OCI-LY7 (cell line): ENCODE data around the gene SMYD3. TPM values are rescaled to one million over a fixed set of nuclear protein-coding genes. Genes with fewer than 3 reads are reported as not detected.
"Not testable (repeated sequence)": the region's sequence is repeated elsewhere in the genome, so short reads cannot be mapped to it uniquely, and the experiment has no call there.

Experiments
- BruUV-seq: library from RNA; stranded (reverse); fragments of 400-500 nt; replicated peaks from 2 replicates; lab custom pipeline; 2021; lab: Mats Ljungman, UMichigan
- CTCF ChIA-PET: fragments of 300-600 bp; sonication (Branson Sonifier 250); formaldehyde crosslinking; loops from one replicate; lab custom pipeline; 2022; ENCODE audit warnings: antibody characterized with exemption; ENCODE audit not compliant: unreplicated experiment; lab: Charles Lee
- POLR2A ChIA-PET: fragments of 300-600 bp; sonication (Branson Sonifier 250); formaldehyde crosslinking; loops from one replicate; lab custom pipeline; 2022; ENCODE audit warnings: antibody characterized with exemption; lab: Charles Lee
- DNase-seq: peaks from one replicate; pipeline ENCODE4 v3.0.0-alpha.2; 2015; ENCODE audit warnings: low spot score
- H2AFZ ChIP-seq: fragments of 200-600 bp; sonication (generic), shearing (Covaris generic); 2 replicates; pipeline ENCODE4 v1.6.1; 2014; ENCODE audit warnings: mild to moderate bottlenecking, antibody characterized with exemption, low read length, moderate library complexity
- H3K27ac ChIP-seq: fragments of 200-600 bp; sonication (generic); 2 replicates; pipeline ENCODE4 v1.5.1; 2014; ENCODE audit warnings: mixed run types, low read depth, mild to moderate bottlenecking, moderate library complexity, low read length, inconsistent platforms; ENCODE audit not compliant: poor library complexity, severe bottlenecking
- H3K36me3 ChIP-seq: fragments of 200-600 bp; sonication (generic); 2 replicates; pipeline ENCODE4 v1.6.1; 2014; ENCODE audit warnings: mild to moderate bottlenecking, antibody characterized with exemption, low read length, moderate library complexity, mixed read lengths; ENCODE audit not compliant: insufficient read depth
- H3K4me1 ChIP-seq: fragments of 200-600 bp; sonication (generic); 2 replicates; pipeline ENCODE4 v1.5.1; 2014; ENCODE audit warnings: mild to moderate bottlenecking, low read length; ENCODE audit not compliant: insufficient read depth, poor library complexity, severe bottlenecking
- H3K4me2 ChIP-seq: fragments of 200-600 bp; sonication (generic); 2 replicates; pipeline ENCODE4 v1.6.1; 2014; ENCODE audit warnings: mild to moderate bottlenecking, low read length
- H3K4me3 ChIP-seq: fragments of 200-600 bp; sonication (generic); 2 replicates; pipeline ENCODE4 v1.5.1; 2014; ENCODE audit warnings: mild to moderate bottlenecking, low read depth, low read length; ENCODE audit not compliant: poor library complexity, severe bottlenecking
- H3K79me2 ChIP-seq: fragments of 200-600 bp; sonication (generic); 2 replicates; pipeline ENCODE4 v1.6.1; 2016; ENCODE audit warnings: low read depth, mild to moderate bottlenecking, low read length, moderate library complexity, mixed read lengths; ENCODE audit not compliant: insufficient read depth
- H3K9me2 ChIP-seq: fragments of 200-600 bp; sonication (generic); 2 replicates; pipeline ENCODE4 v1.6.1; 2016; ENCODE audit warnings: mild to moderate bottlenecking, low read length, mixed read lengths; ENCODE audit not compliant: insufficient read depth
- H3K9me3 ChIP-seq: fragments of 200-600 bp; sonication (generic); 2 replicates; pipeline ENCODE4 v1.6.1; 2014; ENCODE audit warnings: mild to moderate bottlenecking, mixed run types, low read length, mixed read lengths
- H4K20me1 ChIP-seq: fragments of 200-600 bp; sonication (generic); 2 replicates; pipeline ENCODE4 v1.6.1; 2014; ENCODE audit warnings: mild to moderate bottlenecking, antibody characterized with exemption, low read length, moderate library complexity, mixed read lengths; ENCODE audit not compliant: insufficient read depth
- CTCF ChIP-seq: fragments of 200-600 bp; sonication (generic); conservative IDR thresholded peaks from 2 replicates; pipeline ENCODE4 v1.5.1; 2014; ENCODE audit warnings: mild to moderate bottlenecking, antibody characterized with exemption, low read length, moderate library complexity, mixed read lengths
- EZH2phosphoT487 ChIP-seq: fragments of 200-600 bp; sonication (generic); IDR thresholded peaks from 2 replicates; pipeline ENCODE4 v1.6.1; 2018; ENCODE audit warnings: low read depth, borderline replicate concordance, mild to moderate bottlenecking, mixed run types, antibody characterized with exemption, low read length, moderate library complexity, mixed read lengths
- intact Hi-C: fragments of 100-400 bp; cut with micrococcal nuclease; formaldehyde crosslinking; loops from one replicate; pipeline ENCODE4 v1.10.0; 2022; ENCODE audit not compliant: unreplicated experiment
- total RNA-seq, 2 experiments: library from RNA; depleted of rRNA in 1 of 2; stranded (reverse); fragments of >200 nt in 1 of 2; shearing (Covaris generic) in 1 of 2; gene quantifications; 2 replicates each; pipeline ENCODE4 v1.2.3, GENCODE V29; 2014 to 2022

Gene SMYD3
- total RNA-seq, 2 experiments from 2014 or later = 28.9 to 34.5 TPM

GRCh38 chr1:246332078-246332477 is 175.0 kb downstream of the SMYD3 start:
- H3K4me2 ChIP-seq = no peak overlapping the region
- H2AFZ ChIP-seq = no peak overlapping the region
- no TSS peak for BruUV-seq
- CTCF ChIA-PET = no interaction called here
- POLR2A ChIA-PET = interaction anchor here (1.2 kb wide), 1 partner anchor 8 kb away, joined by 3 read pairs; no protein-coding TSS in a partner anchor
- H3K9me2 ChIP-seq = no peaks in the 10 kb centered on the region; the same call in 1 of the 2 replicates
- no peaks in the 10 kb centered on the region for H3K36me3 ChIP-seq
- H3K27ac ChIP-seq = no peak overlapping the region
- DNase-seq = no peak
- H4K20me1 ChIP-seq = no peaks in the 10 kb centered on the region
- H3K4me1 ChIP-seq = peaks cover 9% of the 10 kb centered on the region
- TF ChIP-seq EZH2phosphoT487 (no peak), CTCF (no peak)
- H3K4me3 ChIP-seq = no peak overlapping the region
- intact Hi-C loops = no loop called here
- no peaks in the 10 kb centered on the region for H3K79me2 ChIP-seq
- no peaks in the 10 kb centered on the region for H3K9me3 ChIP-seq

DNA sequence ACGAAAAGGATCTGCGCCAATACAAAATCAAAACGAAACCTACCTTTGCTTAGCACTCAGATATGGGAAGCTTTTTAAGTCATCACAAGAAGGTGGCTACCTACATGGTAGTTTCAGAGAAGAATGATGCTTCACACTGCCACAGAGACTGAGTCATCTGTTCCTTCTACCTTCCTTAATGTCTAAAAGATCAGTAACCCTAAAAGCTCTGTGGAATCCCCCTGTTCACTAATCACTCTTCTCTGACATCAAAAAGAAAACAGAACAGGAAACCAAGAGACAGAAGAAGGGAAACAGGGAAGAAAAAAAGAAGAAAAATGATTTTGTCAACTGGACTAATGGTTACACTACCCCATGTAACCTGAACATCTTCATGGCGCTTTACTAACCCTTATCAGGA is 177.2 kb downstream of the SMYD3 start:
- no peaks in the 10 kb centered on the region for H4K20me1 ChIP-seq
- no peak for DNase-seq
- intact Hi-C loops = no loop called here
- no peak overlapping the region for H3K4me2 ChIP-seq
- no peak overlapping the region for H3K4me3 ChIP-seq
- H3K27ac ChIP-seq = no peak overlapping the region
- no peaks in the 10 kb centered on the region for H3K36me3 ChIP-seq
- peaks cover 9% of the 10 kb centered on the region for H3K4me1 ChIP-seq
- no peaks in the 10 kb centered on the region for H3K79me2 ChIP-seq
- H2AFZ ChIP-seq = no peak overlapping the region
- no peak for TF ChIP-seq EZH2phosphoT487
- no peaks in the 10 kb centered on the region; the same call in 1 of the 2 replicates for H3K9me2 ChIP-seq
- no TSS peak for BruUV-seq
- H3K9me3 ChIP-seq = no peaks in the 10 kb centered on the region
- POLR2A ChIA-PET = no interaction called here
- CTCF ChIA-PET = no interaction called here

DNA sequence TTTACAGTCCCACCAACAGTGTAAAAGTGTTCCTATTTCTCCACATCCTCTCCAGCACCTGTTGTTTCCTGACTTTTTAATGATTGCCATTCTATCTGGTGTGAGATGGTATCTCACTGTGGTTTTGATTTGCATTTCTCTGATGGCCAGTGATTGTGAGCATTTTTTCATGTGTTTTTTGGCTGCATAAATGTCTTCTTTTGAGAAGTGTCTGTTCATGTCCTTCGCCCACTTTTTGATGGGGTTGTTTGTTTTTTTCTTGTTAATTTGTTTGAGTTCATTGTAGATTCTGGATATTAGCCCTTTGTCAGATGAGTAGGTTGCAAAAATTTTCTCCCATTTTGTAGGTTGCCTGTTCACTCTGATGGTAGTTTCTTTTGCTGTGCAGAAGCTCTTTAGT is 177.8 kb downstream of the SMYD3 start:
- H3K4me1 ChIP-seq, H3K4me2 ChIP-seq, CTCF ChIA-PET, intact Hi-C loops, H3K4me3 ChIP-seq, POLR2A ChIA-PET, H3K9me3 ChIP-seq, BruUV-seq, H3K9me2 ChIP-seq, H3K36me3 ChIP-seq, DNase-seq, H3K27ac ChIP-seq, H3K79me2 ChIP-seq, H2AFZ ChIP-seq, H4K20me1 ChIP-seq: not testable (repeated sequence)

- CTCF ChIA-PET = no interaction called here
- Histone ChIP-seq H3K4me2 (no peak overlapping the region), H3K4me3 (no peak overlapping the region), H3K9me3 (no peaks in the 10 kb centered on the region), H3K27ac (no peak overlapping the region), H3K36me3 (no peaks in the 10 kb centered on the region), H2AFZ (no peak overlapping the region), H3K79me2 (no peaks in the 10 kb centered on the region), H3K4me1 (no peaks in the 10 kb centered on the region), H3K9me2 (no peaks in the 10 kb centered on the region), H4K20me1 (no peaks in the 10 kb centered on the region)
- TF ChIP-seq CTCF (no peak), EZH2phosphoT487 (no peak)
- POLR2A ChIA-PET = no interaction called here
- intact Hi-C loops = no loop called here
- BruUV-seq = no TSS peak
- DNase-seq = no peak
Observed at GRCh38 chr1:246324711-246325110, 182.4 kb downstream of the SMYD3 start.

DNA sequence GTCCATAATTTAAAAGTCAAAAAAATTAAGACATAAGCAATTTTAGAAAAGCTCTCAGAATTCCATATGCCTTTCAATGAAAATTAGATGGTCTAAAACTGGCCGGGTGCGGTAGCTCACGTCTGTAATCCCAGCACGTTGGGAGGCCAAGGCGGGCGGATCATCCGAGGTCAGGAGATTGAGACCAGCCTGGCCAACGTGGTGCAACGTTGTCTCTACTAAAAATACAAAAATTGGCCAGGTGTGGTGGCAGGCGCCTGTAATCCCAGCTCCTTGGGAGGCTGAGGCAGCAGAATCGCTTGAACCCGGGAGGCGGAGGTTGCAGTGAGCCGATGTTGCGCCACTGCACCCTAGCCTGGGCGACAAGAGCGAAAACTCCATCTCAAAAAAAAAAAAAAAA is 183.0 kb downstream of the SMYD3 start:
- H3K27ac ChIP-seq, H4K20me1 ChIP-seq, intact Hi-C loops, H3K4me1 ChIP-seq, H3K9me3 ChIP-seq, H3K36me3 ChIP-seq, H3K4me3 ChIP-seq, H3K79me2 ChIP-seq, CTCF ChIA-PET, H3K9me2 ChIP-seq, H2AFZ ChIP-seq, DNase-seq, BruUV-seq, H3K4me2 ChIP-seq: not testable (repeated sequence)
- POLR2A ChIA-PET = interaction anchor here (0.8 kb wide), 1 partner anchor 8 kb away, joined by 3 read pairs; no protein-coding TSS in a partner anchor
